ENCODE data around the gene LTB4R. TPM values are rescaled to one million over a fixed set of nuclear protein-coding genes. Genes with fewer than 3 reads are reported as not detected.

The LTB4R gene
- total and polyA plus RNA-seq, 9 of the 15 experiments (the other 6 are each of a cell fraction or from before 2014, with no cell fraction given) = 0.38 to 10.5 (median 2.8) TPM

DNA sequence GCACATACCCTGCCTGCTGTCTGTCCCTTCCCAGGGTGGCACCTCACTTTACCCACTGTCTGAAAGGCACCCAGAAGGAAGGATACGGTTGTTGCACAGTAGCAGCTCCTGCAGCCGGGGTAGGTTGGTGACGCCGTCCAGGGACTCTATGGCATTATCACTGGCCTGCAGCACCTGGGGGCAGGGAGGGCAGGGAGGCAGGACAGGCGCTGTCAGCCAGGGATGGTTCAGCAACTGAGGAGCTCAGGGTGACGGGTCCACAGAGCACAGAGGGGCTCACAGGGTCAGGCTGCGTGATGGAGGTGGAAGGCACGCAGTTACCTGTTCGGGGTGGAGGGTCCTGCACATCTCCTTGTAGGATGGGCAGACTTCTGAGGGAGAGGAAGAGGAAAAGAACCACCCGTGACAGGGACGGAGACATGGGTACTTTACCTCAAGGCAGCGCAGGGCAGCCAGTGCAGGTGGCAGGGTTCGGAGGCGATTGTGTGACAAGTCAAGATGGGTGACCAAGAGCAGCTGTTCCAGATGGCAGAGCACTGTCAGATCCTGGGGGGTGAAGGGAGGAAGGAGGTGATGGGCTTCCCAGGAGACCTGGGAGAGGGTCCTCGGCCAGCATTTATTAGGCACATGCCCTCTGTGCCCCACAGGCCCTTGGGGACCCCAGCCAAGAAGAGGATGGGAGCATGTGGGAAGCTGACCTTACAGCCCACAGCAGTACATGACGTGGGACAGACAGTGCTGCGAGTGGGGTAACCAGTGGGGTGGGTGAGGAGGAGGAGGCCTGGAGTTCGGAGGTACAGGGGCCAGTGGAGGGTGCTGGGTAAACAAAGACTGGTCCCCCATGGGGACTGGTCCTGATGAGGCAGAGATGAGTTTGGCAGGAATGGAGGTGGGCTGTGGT, 44.7 kb upstream of the LTB4R start (continued):
- TF ChIP-seq ZBTB8A (IDR thresholded peaks at IDR 0.05; ENCODE audit: partially characterized antibody) (no peak), ZNF347 (CRISPR knock-in tag; IDR thresholded peaks at IDR 0.05; ENCODE audit: low read depth) (no peak), NFIC (IDR thresholded peaks at IDR 0.05) (no peak), SIRT6 (IDR thresholded peaks at IDR 0.05; ENCODE audit: low read depth, low read length) (no peak), SMARCB1 (IDR thresholded peaks at IDR 0.05; ENCODE audit: insufficient read length, low read depth) (no peak), ZNF75A (CRISPR knock-in tag; IDR thresholded peaks at IDR 0.05) (no peak), CEBPG (CRISPR knock-in tag; IDR thresholded peaks at IDR 0.05) (no peak), CEBPG (tag; conservative IDR thresholded peaks at IDR 0.05 in 1 of 2, IDR thresholded peaks at IDR 0.05 in 1 of 2) (no peak), BCLAF1 (IDR thresholded peaks at IDR 0.05; ENCODE audit: borderline replicate concordance in 1 of 2, control insufficient read depth in 1 of 2, low read depth in 2 of 2, low read length in 1 of 2) (no peak)

All from K562 (cell line).